Ovary (tissue), 9 donors: ENCODE results near the gene TASOR2. TPM values are rescaled to one million over a fixed set of nuclear protein-coding genes. Genes with fewer than 3 reads are reported as not detected.

Experiments
- DNase-seq, 5 donors: peaks; one replicate each; pipeline ENCODE4 v3.0.0-alpha.2; 2019 to 2020
- H3K27ac ChIP-seq, 2 donors: fragments of 200-600 bp; one replicate each; pipeline versions ENCODE4 v1.5.1 to v1.8.0; 2019 to 2022
- H3K27me3 ChIP-seq: fragments of 200-600 bp; one replicate; pipeline ENCODE4 v1.8.0; 2022
- H3K36me3 ChIP-seq: fragments of 200-600 bp; sonication (generic); one replicate; pipeline ENCODE4 v1.5.1; 2019
- H3K4me1 ChIP-seq: one replicate; pipeline ENCODE4 v1.8.1; 2013; ENCODE audit warnings: mild to moderate bottlenecking, moderate library complexity; ENCODE audit not compliant: insufficient read depth
- H3K4me3 ChIP-seq: fragments of 200-600 bp; sonication (generic); one replicate; pipeline ENCODE4 v1.5.1; 2017
- H3K9me3 ChIP-seq, 2 donors: fragments of 200-600 bp in 1 of 2; sonication (generic) in 1 of 2; one replicate each; pipeline versions ENCODE4 v1.5.1 to v1.8.1; 2013 to 2019; ENCODE audit warnings: mild to moderate bottlenecking in 1 of 2, moderate library complexity in 1 of 2
- EP300 ChIP-seq: sonication (generic); formaldehyde crosslinking; IDR thresholded peaks from one replicate; pipeline ENCODE4 v1.6.1; 2017; ENCODE audit warnings: antibody characterized with exemption
- POLR2A ChIP-seq: fragments of 450-650 bp; IDR thresholded peaks from one replicate; pipeline ENCODE4 v1.6.1; 2017; ENCODE audit warnings: antibody characterized with exemption, mild to moderate bottlenecking, moderate library complexity
- WGBS, 3 donors: extraction: QIAGEN DNeasy Blood & Tissue Kit in 1 of 3; methylation state at CpG; one replicate each; pipeline versions ENCODE4 v1.1.5 to v1.1.7; 2013 to 2017; 5-methylcytosine and 5-hydroxymethylcytosine counted together
- intact Hi-C, 4 donors: fragments of 100-400 bp; cut with DNase I; formaldehyde crosslinking; loops; one replicate each; pipeline versions ENCODE4 v1.11.0 to v1.15.1; 2022 to 2023
- polyA plus RNA-seq, 2 donors: library from polyadenylated mRNA; stranded (reverse); fragments of 200-250 nt in 1 of 2; fragments of 350-450 nt in 1 of 2; fragmentation: Illumina TruSeq in 1 of 2; extraction: RNeasy Lipid Tissue Mini Kit (QIAGEN cat#74804) in 1 of 2; gene quantifications; one replicate each; pipeline ENCODE4 v1.2.3, GENCODE V29; 2013 to 2014
- total RNA-seq, 7 donors: library from RNA; depleted of rRNA in 2 of 7; stranded (reverse); fragments of >200 nt in 2 of 7; fragmentation: NEBNext Ultra II Directional in 3 of 7; extraction: Animal tissue kit (Norgen Biotek cat#: 25700) in 3 of 7; gene quantifications; one replicate each; pipeline versions ENCODE4 v1.1.0 to v1.2.4, GENCODE V29; 2016 to 2023
- TF ChIP-seq, protein P1 (sequence below), 3 donors: fragments of 450-650 bp in 2 of 3; fragments of 200-600 bp in 1 of 3; IDR thresholded peaks; one replicate each; pipeline versions ENCODE4 v1.5.1 to v1.8.0; 2016 to 2022; ENCODE audit warnings: antibody characterized with exemption in 3 of 3, mild to moderate bottlenecking in 1 of 3
- donor health status: DM: no; HTN: no; CAD: no; lungs with moderate emphysema.
- donor health status: DM: no; HTN: no; CAD: no.
- donor health status: Bipolar disorder and iron deficiency.
- donor health status: DM: yes; HTN: yes; CAD: no.
- donor health status: DM: no; HTN: no; CAD: no.
- donor health status: DM: yes; HTN: yes; CAD: no.

TASOR2 gene
- total and polyA plus RNA-seq, 9 donors: 9.3 to 91.2 (median 67.6) TPM

DNA sequence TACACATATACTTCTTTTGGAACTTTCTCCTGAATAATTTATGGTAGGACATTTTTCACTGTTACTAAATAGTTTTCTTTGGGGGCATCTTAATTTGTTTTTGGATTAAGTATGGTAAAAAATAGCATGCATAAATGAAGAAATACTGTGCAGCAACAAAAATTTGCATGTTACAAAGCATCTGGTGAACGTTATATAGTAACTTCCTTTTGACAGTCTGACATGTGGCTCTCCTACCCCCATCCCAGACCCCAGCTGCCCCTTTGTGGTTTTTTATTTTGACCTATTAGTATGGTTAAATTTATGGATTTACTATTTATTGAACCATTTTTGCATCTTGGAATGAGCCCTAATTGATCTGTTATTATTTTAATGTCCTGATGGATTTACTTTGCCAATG, 9.9 kb downstream of the TASOR2 start:
- intact Hi-C loops: no loop called here
- no peaks in the 10 kb centered on the region for H3K27me3 ChIP-seq
- H3K36me3 ChIP-seq: no peaks in the 10 kb centered on the region
- H3K4me1 ChIP-seq: peaks cover 5% of the 10 kb centered on the region
- no peak overlapping the region for H3K4me3 ChIP-seq
- WGBS, 3 donors: 62 to 76% (median 63%) methylated on average over 1 of the region's 1 CpG
- TF ChIP-seq EP300 (no peak), POLR2A (no peak)
- TF ChIP-seq, protein P1, sequence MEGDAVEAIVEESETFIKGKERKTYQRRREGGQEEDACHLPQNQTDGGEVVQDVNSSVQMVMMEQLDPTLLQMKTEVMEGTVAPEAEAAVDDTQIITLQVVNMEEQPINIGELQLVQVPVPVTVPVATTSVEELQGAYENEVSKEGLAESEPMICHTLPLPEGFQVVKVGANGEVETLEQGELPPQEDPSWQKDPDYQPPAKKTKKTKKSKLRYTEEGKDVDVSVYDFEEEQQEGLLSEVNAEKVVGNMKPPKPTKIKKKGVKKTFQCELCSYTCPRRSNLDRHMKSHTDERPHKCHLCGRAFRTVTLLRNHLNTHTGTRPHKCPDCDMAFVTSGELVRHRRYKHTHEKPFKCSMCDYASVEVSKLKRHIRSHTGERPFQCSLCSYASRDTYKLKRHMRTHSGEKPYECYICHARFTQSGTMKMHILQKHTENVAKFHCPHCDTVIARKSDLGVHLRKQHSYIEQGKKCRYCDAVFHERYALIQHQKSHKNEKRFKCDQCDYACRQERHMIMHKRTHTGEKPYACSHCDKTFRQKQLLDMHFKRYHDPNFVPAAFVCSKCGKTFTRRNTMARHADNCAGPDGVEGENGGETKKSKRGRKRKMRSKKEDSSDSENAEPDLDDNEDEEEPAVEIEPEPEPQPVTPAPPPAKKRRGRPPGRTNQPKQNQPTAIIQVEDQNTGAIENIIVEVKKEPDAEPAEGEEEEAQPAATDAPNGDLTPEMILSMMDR (IDR thresholded peaks at IDR 0.05): no peak
- no peaks in the 10 kb centered on the region for H3K9me3 ChIP-seq
- no peak for DNase-seq
- H3K27ac ChIP-seq: no peak overlapping the region

DNA sequence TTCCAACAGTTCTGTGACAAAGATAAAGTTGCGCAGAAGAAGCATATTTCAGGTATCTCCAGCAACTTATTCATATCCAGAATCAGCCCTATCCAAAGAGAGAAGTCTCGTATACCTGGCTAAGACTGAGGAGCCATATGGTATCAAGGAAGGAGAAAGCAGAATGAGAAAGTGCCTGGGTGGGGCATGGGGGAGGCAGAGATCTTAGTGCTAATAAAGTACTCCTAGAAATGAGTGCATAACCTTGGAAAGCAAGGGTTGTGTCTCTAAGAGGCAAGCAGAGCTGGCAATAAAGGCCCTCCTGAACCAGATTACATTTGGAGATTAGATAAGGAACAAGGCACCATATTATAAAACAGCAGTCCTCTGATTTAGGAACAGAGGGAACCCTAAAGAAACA, 12.7 kb downstream of the TASOR2 start:
- intact Hi-C loops: no loop called here

DNA sequence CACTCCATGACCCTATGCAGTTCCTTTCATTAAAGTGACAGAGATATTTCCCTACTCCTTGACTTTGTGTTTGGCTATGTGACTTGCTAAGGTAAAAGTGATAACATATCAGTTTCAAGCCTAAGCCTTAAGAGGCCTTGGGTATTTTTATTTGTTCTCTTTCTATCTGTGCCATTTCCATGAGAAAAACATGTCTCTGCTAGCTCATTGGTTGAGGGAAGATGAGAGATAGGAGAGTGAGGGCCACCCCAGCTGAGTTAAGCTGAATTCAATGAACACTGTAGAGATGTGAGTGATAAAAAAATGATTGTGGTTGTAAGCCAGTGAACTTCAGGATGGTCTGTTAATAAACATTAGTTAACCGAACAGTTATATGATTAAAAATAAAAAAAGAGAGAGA, 13.4 kb downstream of the TASOR2 start:
- no peak for DNase-seq
- Histone ChIP-seq H3K4me1 (peaks cover 2% of the 10 kb centered on the region), H3K27me3 (no peaks in the 10 kb centered on the region), H3K4me3 (no peak overlapping the region), H3K27ac (no peak overlapping the region), H3K9me3 (no peaks in the 10 kb centered on the region), H3K36me3 (no peaks in the 10 kb centered on the region)
- intact Hi-C loops: no loop called here
- 80 to 92% (median 88%) methylated on average over 1 of the region's 1 CpG for WGBS, 3 donors
- TF ChIP-seq EP300: no peak
- TF ChIP-seq, protein P1 (IDR thresholded peaks at IDR 0.05): no peak
- TF ChIP-seq POLR2A: no peak

More for the DNA sequence above, 12.7 kb downstream of the TASOR2 start:
- no peak overlapping the region for H3K4me3 ChIP-seq
- 97 to 100% (median 98%) methylated on average over 2 of the region's 2 CpGs for WGBS, 3 donors
- H3K36me3 ChIP-seq: no peaks in the 10 kb centered on the region
- no peak overlapping the region for H3K27ac ChIP-seq
- no peaks in the 10 kb centered on the region for H3K9me3 ChIP-seq
- no peaks in the 10 kb centered on the region for H3K27me3 ChIP-seq
- peaks cover 5% of the 10 kb centered on the region for H3K4me1 ChIP-seq
- TF ChIP-seq, protein P1 (IDR thresholded peaks at IDR 0.05): no peak
- TF ChIP-seq EP300 (no peak), POLR2A (no peak)
- no peak for DNase-seq

DNA sequence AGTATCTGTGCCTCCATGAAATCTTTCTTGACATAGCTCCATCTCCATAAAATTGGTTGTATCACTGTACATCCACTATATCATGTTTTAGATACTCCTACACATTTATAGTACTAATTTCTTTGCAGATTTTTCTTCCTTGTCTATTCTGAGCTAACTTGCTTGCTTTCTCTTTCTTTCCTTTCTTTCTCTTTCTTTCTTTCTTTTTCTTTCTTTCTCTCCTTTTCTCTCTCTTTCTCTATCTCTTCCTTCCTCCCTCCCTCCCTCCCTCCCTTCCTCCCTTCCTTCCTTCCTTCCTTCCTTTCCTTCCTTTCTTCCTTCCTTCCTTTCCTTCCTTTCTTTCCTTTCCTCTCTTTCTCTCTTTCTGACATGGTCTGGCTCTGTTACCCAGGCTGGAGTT, 23.7 kb downstream of the TASOR2 start:
- TF ChIP-seq EP300 (no peak), POLR2A (no peak)
- TF ChIP-seq, protein P1 (IDR thresholded peaks at IDR 0.05): no peak
- Histone ChIP-seq H3K36me3 (no peaks in the 10 kb centered on the region), H3K27ac (no peak overlapping the region), H3K4me3 (no peak overlapping the region), H3K27me3 (no peaks in the 10 kb centered on the region), H3K4me1 (no peaks in the 10 kb centered on the region), H3K9me3 (no peaks in the 10 kb centered on the region)
- DNase-seq: no peak
- intact Hi-C loops: no loop called here

DNA sequence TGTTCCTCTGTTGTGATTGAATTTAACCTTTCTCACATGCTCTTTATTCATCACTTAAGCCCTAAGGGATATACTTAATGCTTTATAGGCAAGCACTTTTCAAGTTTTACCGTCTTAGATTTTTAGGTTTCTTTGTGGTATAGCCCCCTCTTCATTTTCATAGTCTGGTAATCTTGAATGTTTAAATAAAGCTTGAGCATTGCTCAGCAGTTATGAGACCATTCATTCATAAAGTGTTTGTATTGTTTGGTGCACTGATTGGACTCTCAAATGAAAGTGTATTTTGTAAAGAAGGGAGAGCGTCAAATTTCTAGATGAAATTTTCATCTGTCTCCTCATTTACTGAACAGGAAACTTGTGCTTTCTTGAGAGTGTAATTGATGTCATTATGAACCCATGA, 25.2 kb downstream of the TASOR2 start:
- no peaks in the 10 kb centered on the region for H3K9me3 ChIP-seq
- no peak for DNase-seq
- intact Hi-C loops: no loop called here
- H3K4me3 ChIP-seq: no peak overlapping the region
- WGBS, 3 donors: 52 to 78% (median 56%) methylated on average over 2 of the region's 2 CpGs
- H3K4me1 ChIP-seq: no peaks in the 10 kb centered on the region
- H3K36me3 ChIP-seq: no peaks in the 10 kb centered on the region
- H3K27me3 ChIP-seq: no peaks in the 10 kb centered on the region
- no peak for TF ChIP-seq EP300
- no peak for TF ChIP-seq POLR2A
- TF ChIP-seq, protein P1 (IDR thresholded peaks at IDR 0.05): no peak
- no peak overlapping the region for H3K27ac ChIP-seq
